NCI-H460 (cell line): ENCODE results near the gene SVOP. TPM values are rescaled to one million over a fixed set of nuclear protein-coding genes. Genes with fewer than 3 reads are reported as not detected.

Experiments used
- DNase-seq: peaks from one replicate; pipeline ENCODE4 v3.0.0-alpha.2; 2016; ENCODE audit warnings: low read depth; ENCODE audit errors: extremely low read depth
- total RNA-seq: library from RNA; depleted of rRNA; stranded (reverse); fragments of >200 nt; shearing (Covaris generic); gene quantifications from 2 replicates; pipeline ENCODE4 v1.2.3, GENCODE V29; 2014

Gene SVOP
- total RNA-seq, 1 experiment from 2014 or later: not detected

GRCh38 chr12:108980831-108981618, 39.8 kb downstream of the SVOP start:
- DNase-seq: no peak

GRCh38 chr12:108977360-108977759, 43.5 kb downstream of the SVOP start:
- DNase-seq: no peak

GRCh38 chr12:108975024-108975593, 45.8 kb downstream of the SVOP start:
- no peak for DNase-seq

GRCh38 chr12:108973629-108974152, 47.2 kb downstream of the SVOP start:
- DNase-seq: no peak

- DNase-seq: no peak
Observed at GRCh38 chr12:108972358-108972757, 48.5 kb downstream of the SVOP start.

GRCh38 chr12:108969622-108970021, 51.2 kb downstream of the SVOP start:
- no peak for DNase-seq

GRCh38 chr12:108967869-108968540, 52.9 kb downstream of the SVOP start:
- DNase-seq: peak; percentile 16

GRCh38 chr12:108966378-108967151, 54.3 kb downstream of the SVOP start:
- no peak for DNase-seq

GRCh38 chr12:108965886-108966285, 55.0 kb downstream of the SVOP start:
- no peak for DNase-seq

GRCh38 chr12:108964371-108965352, 56.2 kb downstream of the SVOP start:
- no peak for DNase-seq

- DNase-seq: no peak
Observed at GRCh38 chr12:108962256-108962655, 58.6 kb downstream of the SVOP start.

GRCh38 chr12:108959748-108960655, 60.9 kb downstream of the SVOP start:
- DNase-seq: no peak

- DNase-seq: no peak
Observed at GRCh38 chr12:108955225-108955835, 65.5 kb downstream of the SVOP start.

- DNase-seq: peak; percentile 68
Observed at GRCh38 chr12:108950991-108951739, 69.7 kb downstream of the SVOP start.

- DNase-seq: no peak
Observed at GRCh38 chr12:108949976-108950375, 70.9 kb downstream of the SVOP start.

GRCh38 chr12:108948367-108948766, 72.5 kb downstream of the SVOP start:
- no peak for DNase-seq

GRCh38 chr12:108947097-108947496, 73.8 kb downstream of the SVOP start:
- no peak for DNase-seq
